ENCODE results near the gene RASSF5. TPM values are rescaled to one million over a fixed set of nuclear protein-coding genes. Genes with fewer than 3 reads are reported as not detected.

RASSF5 gene
- total and polyA plus RNA-seq, 2 experiments from 2014 or later, result 0.48 to 4.4 TPM

GRCh38 chr1:206591226-206591625 lies 83.9 kb downstream of the RASSF5 start (continued):
- TF ChIP-seq ZNF462 (CRISPR knock-in tag; IDR thresholded peaks at IDR 0.05) (no peak), ZNF114 (CRISPR knock-in tag; IDR thresholded peaks at IDR 0.05) (no peak), STAT1 (IDR thresholded peaks at IDR 0.05; ENCODE audit: unreplicated experiment) (no peak), CREB1 (CRISPR knock-in tag; IDR thresholded peaks at IDR 0.05; ENCODE audit: low read depth) (no peak), EZH2phosphoT487 (IDR thresholded peaks at IDR 0.05; ENCODE audit: unreplicated experiment) (no peak), CTCF (conservative IDR thresholded peaks at IDR 0.05; ENCODE audit: low read depth in 2 of 2) (no peak), POLR2AphosphoS5 (IDR thresholded peaks at IDR 0.05; ENCODE audit: low read depth) (no peak), JUNB (IDR thresholded peaks at IDR 0.05; ENCODE audit: unreplicated experiment) (no peak)

GRCh38 chr1:206591696-206592095 lies 84.4 kb downstream of the RASSF5 start:
- H3K4me1 ChIP-seq (ENCODE audit: insufficient read depth), result no peaks in the 10 kb centered on the region
- no peaks in the 10 kb centered on the region for H3K79me2 ChIP-seq (replicated peaks; ENCODE audit: insufficient read depth)
- Mint-ChIP-seq H3K27me3 (ENCODE audit: insufficient read depth, low read depth, poor library complexity) (no peaks in the 10 kb centered on the region), H3K4me3 (no peak overlapping the region), H3K4me1 (peaks cover 6% of the 10 kb centered on the region; the same call in 2 of the 3 replicates), H3K36me3 (ENCODE audit: low read depth) (peaks cover 41% of the 10 kb centered on the region), H3K9me3 (no peaks in the 10 kb centered on the region), H3K27ac (no peak overlapping the region)
- H3K27ac ChIP-seq (ENCODE audit: low read depth), result no peak overlapping the region
- H3K36me3 ChIP-seq (ENCODE audit: insufficient read depth), result peaks cover 10% of the 10 kb centered on the region
- no peak for ATAC-seq
- H3K4me3 ChIP-seq, result no peak overlapping the region
- no peak for DNase-seq (ENCODE audit: low spot score)
- no peaks in the 10 kb centered on the region for H3F3A ChIP-seq (replicated peaks; ENCODE audit: low read depth)
- no peak overlapping the region for H2AFZ ChIP-seq
- peaks cover 8% of the 10 kb centered on the region; the same call in 1 of the 2 replicates for H4K20me1 ChIP-seq (replicated peaks; ENCODE audit: insufficient read depth)
- no peak overlapping the region for H3K4me2 ChIP-seq
- no peaks in the 10 kb centered on the region for H3K9me2 ChIP-seq (ENCODE audit: insufficient read depth)
- no peaks in the 10 kb centered on the region for H3K27me3 ChIP-seq (ENCODE audit: insufficient read depth)
- TF ChIP-seq CREB1 (CRISPR knock-in tag; IDR thresholded peaks at IDR 0.05; ENCODE audit: low read depth), result no peak
- no peak for TF ChIP-seq EZH2 (IDR thresholded peaks at IDR 0.05; ENCODE audit: low read depth, unreplicated experiment)
- TF ChIP-seq CTCF (conservative IDR thresholded peaks at IDR 0.05; ENCODE audit: low read depth in 2 of 2), result no peak
- TF ChIP-seq STAT1 (IDR thresholded peaks at IDR 0.05; ENCODE audit: unreplicated experiment), result no peak
- TF ChIP-seq ZNF114 (CRISPR knock-in tag; IDR thresholded peaks at IDR 0.05), result no peak
- TF ChIP-seq, protein P1, sequence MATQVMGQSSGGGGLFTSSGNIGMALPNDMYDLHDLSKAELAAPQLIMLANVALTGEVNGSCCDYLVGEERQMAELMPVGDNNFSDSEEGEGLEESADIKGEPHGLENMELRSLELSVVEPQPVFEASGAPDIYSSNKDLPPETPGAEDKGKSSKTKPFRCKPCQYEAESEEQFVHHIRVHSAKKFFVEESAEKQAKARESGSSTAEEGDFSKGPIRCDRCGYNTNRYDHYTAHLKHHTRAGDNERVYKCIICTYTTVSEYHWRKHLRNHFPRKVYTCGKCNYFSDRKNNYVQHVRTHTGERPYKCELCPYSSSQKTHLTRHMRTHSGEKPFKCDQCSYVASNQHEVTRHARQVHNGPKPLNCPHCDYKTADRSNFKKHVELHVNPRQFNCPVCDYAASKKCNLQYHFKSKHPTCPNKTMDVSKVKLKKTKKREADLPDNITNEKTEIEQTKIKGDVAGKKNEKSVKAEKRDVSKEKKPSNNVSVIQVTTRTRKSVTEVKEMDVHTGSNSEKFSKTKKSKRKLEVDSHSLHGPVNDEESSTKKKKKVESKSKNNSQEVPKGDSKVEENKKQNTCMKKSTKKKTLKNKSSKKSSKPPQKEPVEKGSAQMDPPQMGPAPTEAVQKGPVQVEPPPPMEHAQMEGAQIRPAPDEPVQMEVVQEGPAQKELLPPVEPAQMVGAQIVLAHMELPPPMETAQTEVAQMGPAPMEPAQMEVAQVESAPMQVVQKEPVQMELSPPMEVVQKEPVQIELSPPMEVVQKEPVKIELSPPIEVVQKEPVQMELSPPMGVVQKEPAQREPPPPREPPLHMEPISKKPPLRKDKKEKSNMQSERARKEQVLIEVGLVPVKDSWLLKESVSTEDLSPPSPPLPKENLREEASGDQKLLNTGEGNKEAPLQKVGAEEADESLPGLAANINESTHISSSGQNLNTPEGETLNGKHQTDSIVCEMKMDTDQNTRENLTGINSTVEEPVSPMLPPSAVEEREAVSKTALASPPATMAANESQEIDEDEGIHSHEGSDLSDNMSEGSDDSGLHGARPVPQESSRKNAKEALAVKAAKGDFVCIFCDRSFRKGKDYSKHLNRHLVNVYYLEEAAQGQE (IDR thresholded peaks at IDR 0.05; ENCODE audit: unreplicated experiment), result no peak
- no peak for TF ChIP-seq JUNB (IDR thresholded peaks at IDR 0.05; ENCODE audit: unreplicated experiment)
